T-helper 22 cell (primary cell): ENCODE measurements around the gene DRC7.
"Not testable (repeated sequence)": the region's sequence is repeated elsewhere in the genome, so short reads cannot be mapped to it uniquely, and the experiment has no call there.

Source experiments
- DNase-seq: peaks from one replicate; pipeline ENCODE4 v3.0.0-alpha.2; 2020; ENCODE audit warnings: low read depth

DRC7 gene

DNA sequence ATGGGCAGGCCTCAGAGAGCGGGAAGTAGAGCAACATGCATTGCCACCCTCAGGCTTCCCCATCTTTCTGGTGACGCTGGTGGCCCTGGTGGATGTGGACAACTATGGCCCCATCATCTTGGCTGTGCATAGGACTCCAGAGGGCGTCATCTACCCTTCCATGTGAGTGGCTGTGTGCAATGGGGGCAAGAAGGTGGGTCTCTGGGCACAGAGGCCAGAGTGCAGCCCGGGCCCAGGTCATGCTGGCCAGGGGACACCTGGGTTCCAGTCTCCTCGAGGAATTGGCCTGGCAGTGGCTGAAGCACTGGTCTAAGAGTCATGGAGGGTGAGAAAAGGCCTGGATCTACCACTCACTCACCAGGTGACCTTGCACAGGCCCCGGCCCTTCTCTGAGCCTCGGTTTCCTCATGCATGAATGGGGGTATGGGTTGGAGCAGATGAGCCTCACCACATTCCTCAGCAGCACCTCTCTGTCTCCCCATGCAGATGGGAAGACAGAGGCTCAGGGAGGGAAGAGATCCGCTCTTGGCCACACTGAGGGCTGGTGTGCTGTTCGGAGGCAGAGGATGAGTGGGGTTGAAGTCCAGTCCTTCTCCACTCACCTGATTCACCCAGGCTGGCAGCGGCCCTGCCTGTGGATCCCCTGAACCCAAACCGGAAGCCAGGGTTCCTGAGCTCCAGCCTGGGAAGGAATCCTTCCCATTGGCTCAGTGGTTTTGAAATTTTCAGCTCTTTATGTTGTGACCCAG lies 33.7 kb upstream of the DRC7 start:
- no peak for DNase-seq

DNA sequence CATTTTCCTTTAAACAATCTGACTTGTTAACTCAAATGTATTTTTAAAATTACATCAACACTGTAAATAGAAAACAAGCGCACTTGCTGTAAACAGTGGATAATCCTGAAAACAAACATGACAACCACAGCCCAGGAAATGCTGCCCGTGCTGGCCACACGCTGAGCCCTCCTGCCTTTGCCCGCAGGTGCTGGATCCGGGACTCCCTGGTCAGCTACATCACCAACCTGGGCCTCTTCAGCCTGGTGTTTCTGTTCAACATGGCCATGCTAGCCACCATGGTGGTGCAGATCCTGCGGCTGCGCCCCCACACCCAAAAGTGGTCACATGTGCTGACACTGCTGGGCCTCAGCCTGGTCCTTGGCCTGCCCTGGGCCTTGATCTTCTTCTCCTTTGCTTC lies 33.1 kb upstream of the DRC7 start:
- no peak for DNase-seq

DNA sequence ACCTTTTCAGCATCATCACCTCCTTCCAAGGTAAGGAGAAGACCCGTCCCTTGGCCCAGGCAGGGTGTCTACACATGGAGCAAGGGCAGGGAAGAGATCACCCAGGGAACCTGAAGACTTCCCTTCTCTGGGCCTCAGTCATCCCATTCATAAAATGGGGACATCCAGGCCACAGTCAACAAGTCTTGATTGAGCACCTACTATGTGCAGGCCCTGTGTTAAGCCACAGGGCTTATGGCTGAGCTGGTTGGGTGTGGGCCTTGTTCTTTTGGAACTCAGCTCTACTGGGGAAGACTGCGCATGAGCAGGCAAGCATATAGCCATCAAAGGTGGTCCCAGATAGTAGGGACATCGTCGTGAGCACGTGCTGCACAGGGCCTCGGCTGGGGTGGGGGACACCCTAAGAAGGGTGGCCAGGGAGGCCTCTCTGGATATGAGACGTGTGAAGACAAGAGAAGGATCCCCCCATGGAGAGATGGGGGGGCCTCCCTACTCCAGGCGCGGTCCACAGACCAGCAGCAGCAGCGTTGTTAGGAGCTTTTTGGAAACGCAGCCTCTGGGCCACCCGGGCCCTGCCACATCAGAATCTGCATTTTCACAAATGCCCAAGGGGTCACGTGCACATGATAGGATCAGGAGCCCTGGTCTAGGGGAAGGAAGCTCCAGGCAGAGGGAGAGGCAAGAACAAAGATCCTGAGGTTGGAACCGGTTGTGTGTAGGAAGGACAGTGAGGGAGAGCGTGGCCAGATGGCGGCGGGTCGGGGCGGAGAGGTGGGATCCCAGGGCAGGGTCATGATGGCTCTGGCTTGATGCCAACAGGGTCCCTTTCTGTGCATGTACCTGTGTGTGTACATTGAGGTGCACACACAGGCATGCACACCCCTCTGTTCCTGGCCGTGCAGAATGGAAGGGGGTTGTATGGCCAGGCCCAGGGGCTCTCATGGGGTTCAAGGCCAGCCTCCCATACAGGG lies 32.4 kb upstream of the DRC7 start:
- no peak for DNase-seq

DNA sequence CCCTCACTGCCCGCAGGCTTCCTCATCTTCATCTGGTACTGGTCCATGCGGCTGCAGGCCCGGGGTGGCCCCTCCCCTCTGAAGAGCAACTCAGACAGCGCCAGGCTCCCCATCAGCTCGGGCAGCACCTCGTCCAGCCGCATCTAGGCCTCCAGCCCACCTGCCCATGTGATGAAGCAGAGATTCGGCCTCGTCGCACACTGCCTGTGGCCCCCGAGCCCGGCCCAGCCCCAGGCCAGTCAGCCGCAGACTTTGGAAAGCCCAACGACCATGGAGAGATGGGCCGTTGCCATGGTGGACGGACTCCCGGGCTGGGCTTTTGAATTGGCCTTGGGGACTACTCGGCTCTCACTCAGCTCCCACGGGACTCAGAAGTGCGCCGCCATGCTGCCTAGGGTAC lies 31.2 kb upstream of the DRC7 start:
- no peak for DNase-seq

DNA sequence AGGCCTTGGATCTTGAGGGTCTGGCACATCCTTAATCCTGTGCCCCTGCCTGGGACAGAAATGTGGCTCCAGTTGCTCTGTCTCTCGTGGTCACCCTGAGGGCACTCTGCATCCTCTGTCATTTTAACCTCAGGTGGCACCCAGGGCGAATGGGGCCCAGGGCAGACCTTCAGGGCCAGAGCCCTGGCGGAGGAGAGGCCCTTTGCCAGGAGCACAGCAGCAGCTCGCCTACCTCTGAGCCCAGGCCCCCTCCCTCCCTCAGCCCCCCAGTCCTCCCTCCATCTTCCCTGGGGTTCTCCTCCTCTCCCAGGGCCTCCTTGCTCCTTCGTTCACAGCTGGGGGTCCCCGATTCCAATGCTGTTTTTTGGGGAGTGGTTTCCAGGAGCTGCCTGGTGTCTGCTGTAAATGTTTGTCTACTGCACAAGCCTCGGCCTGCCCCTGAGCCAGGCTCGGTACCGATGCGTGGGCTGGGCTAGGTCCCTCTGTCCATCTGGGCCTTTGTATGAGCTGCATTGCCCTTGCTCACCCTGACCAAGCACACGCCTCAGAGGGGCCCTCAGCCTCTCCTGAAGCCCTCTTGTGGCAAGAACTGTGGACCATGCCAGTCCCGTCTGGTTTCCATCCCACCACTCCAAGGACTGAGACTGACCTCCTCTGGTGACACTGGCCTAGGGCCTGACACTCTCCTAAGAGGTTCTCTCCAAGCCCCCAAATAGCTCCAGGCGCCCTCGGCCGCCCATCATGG lies 30.5 kb upstream of the DRC7 start:
- no peak for DNase-seq

DNA sequence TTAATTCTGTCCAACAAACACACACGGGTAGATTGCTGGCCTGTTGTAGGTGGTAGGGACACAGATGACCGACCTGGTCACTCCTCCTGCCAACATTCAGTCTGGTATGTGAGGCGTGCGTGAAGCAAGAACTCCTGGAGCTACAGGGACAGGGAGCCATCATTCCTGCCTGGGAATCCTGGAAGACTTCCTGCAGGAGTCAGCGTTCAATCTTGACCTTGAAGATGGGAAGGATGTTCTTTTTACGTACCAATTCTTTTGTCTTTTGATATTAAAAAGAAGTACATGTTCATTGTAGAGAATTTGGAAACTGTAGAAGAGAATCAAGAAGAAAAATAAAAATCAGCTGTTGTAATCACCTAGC lies 30.0 kb upstream of the DRC7 start:
- no peak for DNase-seq

DNA sequence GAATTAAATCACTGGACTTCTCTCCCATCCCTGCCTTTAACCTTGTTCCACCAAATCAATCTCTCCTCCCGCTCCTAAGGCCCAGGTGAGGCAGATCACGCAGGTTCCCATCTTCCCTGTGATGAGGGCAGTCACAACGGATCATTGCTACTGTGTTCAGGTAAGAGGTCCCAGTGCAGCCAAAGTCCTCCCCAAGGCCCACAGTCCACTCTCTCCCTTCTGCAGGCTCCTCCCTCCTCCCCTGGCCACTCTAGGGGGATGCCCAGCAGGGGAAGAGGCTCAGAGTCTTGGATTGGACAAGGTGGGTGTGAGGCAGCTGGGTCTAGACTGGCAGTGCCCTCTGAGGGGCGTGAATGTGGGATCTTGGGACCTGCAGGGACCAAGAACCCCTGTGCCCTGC lies 29.1 kb upstream of the DRC7 start:
- no peak for DNase-seq

DNA sequence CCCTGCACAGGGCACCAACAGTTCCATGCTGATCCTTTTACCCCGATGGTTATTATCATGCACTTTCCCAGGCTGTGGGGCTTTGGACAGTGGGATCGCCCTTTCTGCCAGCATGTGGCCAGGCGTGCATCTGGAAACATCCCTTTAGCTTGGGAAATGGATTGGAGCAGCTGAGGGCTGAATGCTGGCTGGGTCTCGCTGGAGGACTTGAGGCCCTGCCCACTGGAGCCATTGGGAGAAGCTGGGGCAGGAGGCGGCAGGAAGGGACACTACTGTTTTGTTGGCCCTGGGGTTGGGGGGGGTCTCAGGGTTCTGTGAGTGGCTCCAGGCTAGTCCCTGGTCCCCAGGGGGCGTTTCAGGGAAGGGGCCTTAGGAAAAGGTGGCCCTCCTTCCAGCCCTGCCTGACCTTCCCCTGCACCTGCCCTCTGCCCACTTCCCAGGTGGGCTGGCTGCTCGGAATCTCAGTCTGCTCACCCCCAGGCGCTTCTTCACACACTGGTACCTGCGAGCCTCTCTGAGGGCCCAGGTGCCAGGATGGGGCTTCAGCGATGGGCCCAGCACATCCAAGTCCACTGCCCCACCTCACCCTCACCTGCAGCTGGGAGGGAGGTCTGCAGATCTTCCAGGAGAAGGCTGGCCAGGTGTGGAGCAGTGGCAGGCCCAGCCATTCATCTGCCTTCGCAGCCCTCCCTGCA lies 28.1 kb upstream of the DRC7 start:
- DNase-seq, result no peak

DNA sequence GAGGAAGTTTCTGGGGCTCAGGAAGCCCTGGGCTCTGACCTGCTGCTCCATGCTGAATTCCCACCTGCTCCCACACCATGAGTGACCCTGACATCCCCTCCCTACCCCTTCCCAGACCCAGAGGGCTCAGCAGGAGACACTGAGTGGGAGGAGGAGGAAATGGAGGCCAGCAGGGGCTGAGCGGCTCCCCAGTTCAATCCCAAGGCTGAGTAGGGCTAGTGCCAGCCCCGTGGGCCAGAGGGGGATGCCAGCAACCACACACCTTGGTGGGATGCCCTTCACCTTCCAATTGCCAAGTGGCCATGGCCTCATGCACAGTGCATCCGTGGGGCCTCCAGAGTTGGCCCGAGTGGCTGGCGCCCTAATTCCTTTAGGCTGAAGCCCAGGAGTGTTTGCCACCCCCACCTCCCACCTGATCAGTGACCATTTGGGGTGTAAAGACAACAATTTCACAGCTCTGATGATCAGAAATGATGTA lies 27.5 kb upstream of the DRC7 start:
- DNase-seq, result no peak

DNA sequence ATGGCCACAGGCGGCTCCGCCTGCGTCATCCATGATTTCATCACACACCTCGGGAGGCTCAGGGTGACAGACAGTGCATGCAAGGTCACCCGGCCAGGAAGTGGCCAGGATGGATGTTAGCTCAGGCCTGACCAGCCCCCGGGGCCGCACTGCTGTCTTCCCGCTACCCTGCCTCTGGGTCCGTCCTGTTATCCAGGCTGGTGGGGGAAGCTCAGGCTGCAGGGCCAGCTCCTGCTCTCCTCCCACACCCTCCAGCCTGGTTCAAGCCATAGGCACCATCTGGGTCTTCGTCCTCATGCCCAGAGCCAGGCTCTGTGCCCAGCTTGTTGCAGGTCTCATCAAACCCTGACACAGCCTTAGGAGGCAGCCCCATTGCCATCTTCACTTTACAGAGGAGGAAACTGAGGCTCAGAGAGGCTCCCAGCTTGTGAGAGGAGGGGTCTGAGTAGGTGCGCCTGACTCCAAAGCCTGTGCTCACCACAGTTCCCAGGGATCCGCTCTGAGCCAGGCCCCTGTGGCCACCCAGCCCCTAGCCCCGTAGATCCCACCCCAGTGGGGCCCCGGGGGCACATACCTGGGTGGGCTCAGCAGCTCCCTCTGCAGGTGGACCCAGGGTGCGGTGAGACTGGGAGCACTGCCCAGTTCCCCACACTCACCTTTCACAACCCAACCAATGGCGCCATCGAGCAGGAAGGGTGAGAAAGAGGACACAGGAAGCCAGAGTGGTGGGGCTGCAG lies 26.9 kb upstream of the DRC7 start:
- DNase-seq, result no peak

DNA sequence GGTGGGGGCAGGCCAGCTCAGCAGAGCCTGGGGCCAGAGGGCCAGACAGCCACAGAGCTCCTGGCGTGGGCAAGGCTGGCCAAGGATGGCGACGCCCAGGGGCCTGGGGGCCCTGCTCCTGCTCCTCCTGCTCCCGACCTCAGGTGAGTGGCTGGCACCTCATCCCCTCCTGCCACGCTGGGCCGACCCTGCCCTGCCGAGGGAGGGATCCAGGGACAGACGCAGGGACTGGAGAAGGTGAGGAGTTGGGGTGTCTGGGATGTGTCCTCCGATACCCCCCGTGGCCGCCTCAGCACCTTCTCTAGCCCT lies 26.4 kb upstream of the DRC7 start, which contains the start of gene ADGRG3:
ADGRG3 (plus strand) TSS at position 44 of the 309 bp plus-strand sequence; CDS start at position 86, 42 bp downstream.
- DNase-seq, result no peak

DNA sequence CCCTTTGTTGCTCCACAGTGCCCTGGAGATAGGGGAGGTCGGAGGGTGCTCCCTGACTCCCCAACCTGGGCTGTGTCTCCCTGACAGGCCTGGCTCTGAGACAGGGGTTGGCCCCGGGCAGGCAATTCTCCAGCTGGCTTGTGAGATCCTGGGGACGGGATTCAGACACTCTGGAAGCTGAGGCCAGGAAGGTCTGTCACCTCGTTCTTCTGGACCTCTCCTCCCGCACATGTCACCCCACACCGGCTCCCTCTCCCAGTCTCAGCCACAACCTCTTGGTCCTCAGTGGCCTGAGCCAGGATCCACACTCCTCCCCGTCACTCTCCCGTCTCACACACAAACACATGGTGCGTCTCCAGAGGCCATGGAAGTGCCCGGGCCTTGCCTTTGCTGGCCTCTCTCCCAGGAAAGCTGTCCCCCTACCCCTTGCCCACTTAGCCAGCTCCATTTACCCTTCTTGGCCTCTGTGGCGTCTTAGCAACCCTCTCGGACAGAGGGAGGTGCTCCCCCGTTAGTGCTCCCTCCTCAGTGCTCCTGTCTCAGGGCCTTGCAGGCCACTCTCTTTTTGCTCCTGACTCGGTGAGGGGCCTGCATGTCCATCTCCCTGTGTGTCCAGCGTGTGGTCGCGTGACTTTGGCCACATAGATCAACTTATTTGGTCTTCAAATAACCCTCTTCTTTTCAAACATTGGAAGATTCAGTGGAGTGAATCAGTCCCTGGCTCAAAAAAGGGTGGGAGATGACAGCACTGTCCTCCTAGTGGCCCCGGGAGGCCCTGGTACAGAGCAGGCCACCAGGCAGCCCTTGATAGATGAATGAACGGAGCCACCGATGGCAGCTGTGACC lies 25.8 kb upstream of the DRC7 start:
- DNase-seq, result no peak

DNA sequence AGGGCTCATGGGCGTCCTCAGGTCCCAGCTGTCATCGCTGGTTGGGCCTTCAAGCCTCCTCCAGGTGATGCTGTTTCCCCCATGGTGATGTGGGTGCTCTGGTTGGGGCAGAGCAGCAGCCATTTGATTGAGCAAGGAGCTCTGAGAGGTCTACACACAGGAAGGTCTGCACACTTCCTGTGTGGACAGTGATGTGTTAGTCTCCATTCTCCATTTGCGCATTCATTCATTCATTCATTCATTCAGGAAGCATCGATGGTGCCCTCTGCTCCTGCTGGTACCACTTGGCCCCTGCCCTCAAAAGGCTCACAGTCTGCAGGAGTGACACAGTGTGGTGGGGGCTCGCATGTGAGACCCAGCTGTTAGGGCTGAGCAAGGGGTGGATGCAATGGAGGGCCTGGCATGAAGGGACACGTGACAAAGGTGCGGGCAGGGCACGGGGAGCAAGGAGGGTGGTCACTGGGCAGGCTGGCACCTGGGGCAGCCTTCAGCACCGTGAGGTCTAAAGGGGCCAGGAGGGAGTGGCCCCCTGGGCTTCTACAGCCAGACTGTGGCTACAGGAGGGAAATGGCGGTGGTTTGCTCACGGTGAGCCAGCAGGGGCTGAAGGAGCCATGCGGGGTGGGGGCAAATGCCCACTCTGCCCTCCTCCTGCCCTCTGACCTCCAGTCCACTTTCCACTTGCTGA lies 25.0 kb upstream of the DRC7 start:
- DNase-seq, result no peak

DNA sequence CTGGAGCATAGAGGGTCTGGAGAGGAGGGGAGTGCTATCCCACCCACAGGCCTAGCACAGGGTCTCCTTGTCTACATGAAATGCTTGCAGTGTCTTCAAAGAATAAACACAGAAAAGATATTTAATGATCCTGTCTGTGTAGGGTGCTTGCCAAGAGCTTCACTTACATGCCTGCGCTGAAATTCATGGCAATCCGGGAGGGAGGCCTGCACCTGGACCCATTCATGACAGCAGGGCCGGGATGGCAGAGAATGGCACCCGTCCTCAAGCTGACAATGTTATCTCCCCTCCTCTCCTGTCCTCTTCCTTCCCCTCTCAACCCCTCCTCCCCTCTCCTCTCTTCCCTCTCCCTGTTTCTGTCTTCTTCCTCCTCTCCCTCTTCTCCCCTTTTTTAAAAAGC lies 24.4 kb upstream of the DRC7 start:
- no peak for DNase-seq

DNA sequence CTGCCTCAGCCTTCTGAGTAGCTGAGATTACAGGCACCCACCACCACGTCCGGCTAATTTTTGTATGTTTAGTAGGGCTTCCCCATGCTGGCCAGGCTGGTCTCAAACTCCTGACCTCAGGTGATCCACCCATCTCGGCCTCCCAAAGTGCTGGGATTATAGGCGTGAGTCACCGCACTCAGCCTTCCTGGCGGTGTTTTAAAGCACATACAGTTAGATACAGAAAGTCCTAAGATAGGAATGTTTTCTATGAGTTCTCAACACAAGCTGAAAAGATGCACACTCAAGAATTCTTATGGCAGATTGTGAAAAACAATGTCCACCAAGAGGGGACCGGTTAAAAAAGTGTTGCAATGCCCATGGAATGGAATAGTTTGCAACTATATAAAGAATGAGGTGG lies 23.2 kb upstream of the DRC7 start:
- not testable (repeated sequence) for DNase-seq

DNA sequence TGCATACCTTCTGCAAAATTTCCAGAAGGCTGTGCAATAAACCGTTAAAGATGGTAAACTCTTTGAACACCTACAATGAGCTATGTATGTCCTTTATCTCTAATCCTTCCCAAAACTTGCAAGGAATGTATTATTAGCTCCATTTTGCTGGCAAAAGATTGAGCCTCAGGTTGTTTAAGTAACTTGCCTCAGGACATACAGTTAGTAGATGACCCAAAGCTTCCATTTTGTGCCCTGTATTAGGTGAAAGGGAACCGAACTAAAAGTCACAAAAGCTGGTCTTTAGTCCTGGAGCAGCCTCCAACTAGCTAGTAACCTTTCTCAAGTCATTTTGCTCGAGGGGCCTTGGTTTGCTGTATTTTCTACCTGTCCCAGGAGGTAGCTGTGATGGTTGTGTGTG lies 22.2 kb upstream of the DRC7 start:
- DNase-seq, result no peak

DNA sequence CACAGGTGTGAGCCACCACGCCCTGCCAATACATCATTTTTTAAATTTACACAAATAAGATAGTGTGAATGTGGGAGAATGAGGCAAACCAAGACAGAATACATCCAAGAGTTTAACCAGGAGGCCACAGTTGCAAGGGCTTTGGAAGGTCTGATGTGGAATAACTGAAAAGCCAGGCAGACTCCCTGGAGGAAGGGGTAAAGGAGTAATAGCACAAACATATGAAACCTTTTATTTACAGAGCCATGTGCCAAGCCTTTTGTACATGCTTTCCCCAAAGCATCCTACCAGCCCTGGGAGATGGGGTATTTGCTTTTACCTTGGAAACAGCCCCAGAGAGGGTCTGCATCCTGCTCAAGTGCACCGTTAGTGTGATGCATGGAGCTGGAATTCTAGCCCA lies 21.8 kb upstream of the DRC7 start:
- DNase-seq, result no peak

DNA sequence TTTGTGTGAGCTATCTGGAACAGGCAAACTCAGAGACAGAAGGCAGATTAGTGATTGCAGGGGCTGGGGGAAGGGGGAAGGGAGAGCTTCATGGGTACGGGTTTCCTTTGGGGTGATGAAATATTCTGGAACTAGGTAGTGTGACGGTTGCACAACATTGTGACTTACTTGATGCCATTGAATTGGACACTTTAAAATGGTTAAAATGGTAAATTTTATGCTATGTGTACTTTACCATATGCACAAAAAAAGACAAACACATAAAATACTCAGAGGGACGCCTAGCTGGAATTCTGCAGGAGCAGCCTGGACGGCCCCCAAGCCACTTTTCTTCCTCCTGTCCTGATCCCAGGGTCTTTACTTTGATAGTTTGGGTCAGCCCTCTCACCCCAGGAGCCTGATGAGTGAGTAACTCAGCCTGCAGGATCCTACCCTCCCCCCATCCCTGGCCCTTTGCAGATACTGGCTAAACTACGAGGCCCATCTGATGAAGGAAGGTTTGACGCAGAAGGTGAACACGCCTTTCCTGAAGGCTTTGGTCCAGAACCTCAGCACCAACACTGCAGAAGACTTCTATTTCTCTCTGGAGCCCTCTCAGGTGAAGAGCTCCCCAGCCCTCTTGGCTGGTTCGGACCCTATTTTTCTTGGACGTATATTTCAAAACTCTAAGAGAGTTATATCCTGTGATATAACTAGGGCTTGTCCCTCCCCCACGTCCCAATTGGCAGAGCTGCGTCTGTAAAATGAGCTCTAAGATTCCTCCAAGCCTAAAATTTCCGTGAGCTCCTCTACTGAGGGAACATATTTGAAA lies 18.7 kb upstream of the DRC7 start:
- DNase-seq, result no peak

DNA sequence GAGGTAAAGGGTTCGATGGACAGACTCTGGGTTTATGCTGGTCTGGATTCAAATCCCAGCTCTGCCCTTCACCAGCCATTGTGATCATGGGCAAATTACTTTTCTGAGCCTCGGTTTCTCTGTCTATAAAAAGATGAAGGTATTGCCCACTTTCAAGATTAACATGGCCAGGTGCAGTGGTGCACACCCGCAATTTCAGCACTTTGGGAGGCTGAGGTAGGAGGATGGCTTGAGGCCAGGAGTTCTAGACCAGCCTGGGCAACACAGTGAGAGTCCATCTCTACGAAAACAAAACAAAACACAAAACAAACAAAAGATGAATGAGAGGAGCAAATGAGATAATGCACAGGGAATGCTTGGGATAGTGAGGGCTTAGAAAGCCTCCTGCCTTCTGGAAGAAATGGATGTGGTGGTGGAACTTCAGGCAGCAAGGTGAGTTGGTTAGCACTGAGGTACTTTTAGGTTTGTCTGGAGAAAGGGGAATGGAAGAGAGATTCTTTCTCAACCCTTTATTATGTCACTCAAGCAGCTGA lies 18.0 kb upstream of the DRC7 start:
- DNase-seq, result no peak
